Measurements from ENCODE around the gene CCNI.
"Not testable (repeated sequence)": the region's sequence is repeated elsewhere in the genome, so short reads cannot be mapped to it uniquely, and the experiment has no call there.

Gene CCNI

DNA sequence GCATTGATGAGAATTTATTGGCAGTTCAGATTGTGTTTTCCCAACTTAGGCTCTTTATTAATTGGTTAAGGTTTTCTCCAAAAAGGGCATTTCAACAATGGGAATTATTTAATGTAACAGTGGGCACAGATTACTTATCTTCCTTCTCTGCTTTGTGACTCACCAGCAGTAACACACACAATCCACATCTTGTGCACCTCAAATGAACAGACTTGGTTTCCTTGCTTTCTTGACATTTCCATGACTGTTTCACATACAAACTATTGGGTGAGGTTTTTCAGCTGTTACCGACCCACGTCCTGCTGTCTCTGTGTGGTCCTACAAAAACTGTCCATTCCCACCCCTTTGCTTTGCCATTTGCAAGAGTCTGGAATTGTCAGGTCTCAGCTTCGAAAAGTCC is 38.1 kb downstream of the CCNI start:
- no peak for DNase-seq

DNA sequence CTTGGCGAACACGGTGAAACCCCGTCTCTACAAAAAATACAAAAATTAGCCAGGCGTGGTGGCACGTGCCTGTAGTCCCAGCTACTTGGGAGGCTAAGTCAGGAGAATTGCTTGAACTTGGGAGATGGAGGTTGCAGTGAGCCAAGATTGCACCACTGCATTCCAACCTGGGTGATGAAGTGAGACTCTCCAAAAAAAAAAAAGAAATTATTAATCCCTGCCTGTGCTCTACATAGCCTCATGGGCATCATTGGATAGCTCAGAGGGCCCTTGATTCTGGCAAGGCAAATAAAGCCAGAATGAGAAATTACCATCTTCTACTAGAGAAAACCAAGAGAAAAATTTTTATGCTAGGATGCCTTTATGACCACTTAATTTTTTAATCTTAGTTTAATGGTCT is 38.6 kb downstream of the CCNI start:
- DNase-seq: not testable (repeated sequence)

DNA sequence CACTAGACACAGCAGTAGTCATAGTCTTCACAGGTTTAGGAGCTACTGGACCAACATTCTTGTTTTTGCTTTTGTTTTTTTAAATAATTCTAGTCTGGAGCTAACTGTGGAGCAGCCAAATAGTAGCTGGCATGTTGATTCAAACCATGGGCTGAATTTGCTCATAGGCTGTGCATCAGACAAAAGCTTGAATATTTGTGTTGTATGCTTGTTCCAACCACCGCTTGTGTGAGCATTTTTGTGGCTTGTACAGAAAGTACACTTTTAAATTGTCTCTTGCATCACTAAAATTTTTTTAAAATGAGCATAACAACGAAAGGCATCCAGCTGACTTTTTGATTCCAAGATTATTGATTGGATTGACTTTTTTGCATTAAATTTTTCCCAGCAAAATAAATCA is 39.6 kb downstream of the CCNI start:
- no peak for DNase-seq

DNA sequence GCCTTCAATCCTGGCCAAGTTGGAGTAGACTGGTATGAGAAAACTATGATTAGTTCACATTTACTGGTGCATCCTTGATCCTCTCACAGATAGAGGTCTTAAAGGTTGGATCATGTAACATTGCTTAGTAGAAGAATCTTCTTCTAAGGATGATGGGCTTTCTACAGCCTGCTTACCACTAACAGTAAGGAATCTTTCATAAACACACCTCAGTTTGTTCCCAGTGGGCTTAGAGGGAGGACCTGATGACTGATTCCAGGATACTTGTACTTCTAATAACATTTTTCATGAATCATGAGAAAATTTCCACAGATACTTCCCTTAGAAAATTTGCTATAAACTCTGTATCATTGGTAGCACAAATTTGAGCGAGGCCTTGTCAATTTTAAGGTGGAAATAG is 40.6 kb downstream of the CCNI start:
- DNase-seq: no peak

DNA sequence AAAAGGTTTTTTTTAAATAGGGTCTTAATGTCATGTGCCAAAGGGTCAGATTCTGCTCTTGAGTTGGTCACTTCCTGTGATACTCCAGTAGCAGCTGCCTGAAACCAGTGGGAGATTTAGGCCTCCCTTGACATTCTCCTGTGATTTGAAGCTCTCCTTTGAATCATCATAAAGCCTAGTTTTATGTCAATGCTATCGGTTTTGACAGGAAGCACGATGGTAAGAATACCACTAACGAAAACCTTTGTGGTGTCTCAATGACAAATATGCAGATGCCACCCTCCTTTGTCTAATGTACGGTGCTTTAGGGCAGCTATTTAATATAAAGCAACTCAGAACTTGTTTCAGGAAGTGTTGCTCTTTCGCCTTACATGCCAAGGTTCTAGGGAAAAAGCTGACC is 44.2 kb downstream of the CCNI start:
- DNase-seq: no peak

DNA sequence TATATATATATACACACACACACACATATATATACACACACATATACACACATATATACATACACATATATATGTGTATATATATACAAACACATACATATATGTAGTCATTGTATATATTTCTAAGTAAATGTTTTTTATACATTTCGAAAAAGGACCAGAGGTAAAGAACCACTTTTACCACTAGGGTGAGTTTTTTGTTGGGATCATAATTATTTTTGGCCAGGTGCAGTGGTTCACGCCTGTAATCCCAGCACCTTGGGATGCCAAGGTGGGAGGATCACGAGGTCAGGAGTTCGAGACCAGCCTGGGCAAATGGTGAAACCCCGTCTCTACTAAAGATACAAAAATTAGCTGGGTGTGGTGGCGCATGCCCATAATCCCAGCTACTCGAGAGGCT is 46.0 kb downstream of the CCNI start:
- not testable (repeated sequence) for DNase-seq

DNA sequence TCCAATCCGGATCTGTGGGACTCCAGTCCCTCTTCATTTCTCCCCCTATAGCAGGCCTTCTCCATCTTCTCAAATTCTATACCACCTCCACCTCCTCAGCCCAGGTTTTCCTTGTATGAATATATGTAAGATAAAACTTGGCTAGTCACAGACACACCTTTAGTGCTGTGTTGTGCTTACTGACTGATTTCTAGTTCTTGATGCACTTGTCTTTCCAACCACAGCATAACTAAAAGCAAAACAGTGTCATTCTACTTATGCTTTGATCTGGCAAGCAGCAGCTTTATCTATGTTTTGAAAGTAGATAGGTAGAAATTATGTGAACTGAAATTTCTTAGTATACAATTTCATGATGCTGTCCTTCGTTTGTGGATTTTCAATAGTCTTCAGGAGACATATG is 47.5 kb downstream of the CCNI start:
- no peak for DNase-seq

DNA sequence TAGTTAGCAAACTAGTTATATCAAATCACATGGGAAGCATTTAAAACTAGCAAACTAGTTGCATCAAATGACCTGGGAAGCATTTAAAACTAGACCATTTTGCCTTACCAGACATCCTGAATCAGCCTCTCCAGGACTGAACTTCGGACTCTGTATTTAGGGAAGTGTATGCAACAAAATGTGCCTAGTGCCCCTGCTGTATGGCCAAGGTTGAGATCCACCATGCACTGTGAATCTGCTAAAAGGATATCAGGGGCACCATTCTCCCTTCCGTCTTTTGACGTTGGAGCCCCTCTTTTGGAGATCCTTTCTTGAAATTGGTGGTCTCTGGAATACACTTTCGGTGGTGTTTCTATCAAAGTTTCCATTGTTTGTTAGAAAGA is 49.5 kb downstream of the CCNI start:
- no peak for DNase-seq

DNA sequence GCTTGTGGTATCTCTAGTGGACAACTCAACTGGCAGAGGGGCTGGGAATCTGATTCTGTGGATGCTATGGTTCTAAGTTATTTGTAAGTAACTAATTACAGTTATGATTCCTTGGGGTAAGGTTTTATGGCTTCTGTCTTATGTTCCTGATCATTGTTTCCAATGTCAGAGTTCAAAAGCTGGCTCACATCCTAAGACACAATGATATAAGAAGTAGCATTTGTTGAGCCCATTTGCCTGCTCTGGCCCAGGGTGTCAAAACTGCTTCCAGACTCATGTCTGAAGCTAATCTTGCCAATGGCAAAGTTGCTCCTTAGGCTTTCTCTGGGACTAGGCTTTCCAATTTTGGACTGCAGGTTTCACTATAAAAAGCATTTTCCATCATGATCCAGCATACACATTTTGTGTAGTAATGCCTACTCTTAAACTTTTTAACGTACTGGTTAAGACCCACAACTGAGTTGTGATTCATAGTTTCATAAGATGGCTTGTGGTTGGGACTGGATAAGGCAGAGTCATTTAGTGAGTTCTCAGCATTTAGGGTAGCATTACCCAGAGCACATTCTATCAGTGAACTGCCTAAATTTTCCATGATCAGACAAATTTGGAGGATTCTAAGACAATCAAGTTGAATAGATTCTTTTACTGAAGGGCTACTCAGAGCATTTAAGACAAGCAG is 50.0 kb downstream of the CCNI start:
- no peak for DNase-seq

DNA sequence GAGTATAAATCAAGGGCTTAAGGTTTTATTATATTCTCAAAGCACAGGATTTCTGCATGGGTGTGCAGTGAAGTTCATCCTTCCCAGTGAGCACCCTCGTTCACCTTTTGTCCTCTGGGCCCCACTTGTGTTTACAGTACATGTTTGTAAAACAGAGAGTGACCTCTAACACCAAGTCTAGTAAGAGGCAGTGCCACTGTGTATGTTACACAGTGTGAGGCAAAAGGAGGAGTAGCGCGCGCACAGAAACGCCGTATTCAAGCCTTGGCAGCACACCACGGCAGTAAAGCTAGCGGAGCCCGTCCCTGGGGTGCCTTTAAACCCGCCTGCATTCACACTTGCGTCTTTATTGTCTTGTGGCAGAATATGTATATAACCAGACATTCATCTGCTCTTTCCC is 51.9 kb downstream of the CCNI start:
- no peak for DNase-seq

DNA sequence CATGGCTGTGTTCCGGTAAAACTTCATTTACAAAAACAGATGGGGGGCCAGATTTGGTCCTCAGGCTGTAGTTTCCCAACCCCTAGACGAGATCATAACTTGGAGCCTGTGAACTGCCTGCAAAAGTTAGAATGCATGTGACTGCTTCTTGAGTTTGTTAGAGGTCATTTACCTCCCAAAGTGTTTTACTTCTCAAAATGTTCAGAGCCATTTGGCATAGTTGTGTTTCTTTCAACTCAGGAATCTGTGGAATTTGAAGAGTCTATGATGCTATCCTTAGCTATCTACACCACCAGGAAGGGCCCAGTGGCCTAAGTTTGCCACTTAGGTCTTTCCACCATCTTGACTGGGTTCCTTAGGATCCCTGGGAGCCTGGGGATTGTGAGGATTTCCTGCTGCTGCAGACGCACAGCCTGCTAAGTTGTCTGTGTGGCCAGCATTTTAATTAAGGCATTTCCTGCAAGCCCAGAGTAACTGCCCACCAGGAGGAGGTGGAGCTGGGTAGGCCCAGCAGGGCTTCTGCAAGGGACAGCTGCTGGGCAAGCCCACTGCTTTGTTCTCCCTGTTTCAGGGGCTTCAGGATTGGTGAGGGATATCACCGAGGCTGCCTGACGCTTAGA is 53.1 kb downstream of the CCNI start:
- no peak for DNase-seq

DNA sequence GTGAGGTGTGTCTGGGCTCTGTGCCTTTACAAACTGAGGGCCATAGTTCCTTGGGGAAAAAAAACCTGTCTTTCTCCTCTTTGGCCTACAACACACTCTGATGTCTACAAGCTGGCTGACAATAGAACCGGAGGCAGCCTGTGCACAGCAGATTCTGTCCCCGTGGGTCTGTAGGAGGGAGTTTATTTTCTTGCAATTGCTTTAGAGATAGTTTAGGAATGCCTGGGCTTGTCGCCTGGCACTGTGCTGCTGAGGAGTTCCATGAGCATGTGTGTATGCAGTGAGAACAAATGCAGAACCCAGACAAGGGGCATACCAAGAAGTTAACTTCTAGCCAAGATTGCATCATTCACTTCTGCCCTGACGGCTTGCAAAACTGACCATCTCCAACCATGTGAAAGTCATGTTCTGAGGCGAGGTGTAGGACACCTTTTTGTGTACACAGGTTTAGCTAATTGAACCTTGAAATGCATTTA is 54.1 kb downstream of the CCNI start:
- DNase-seq: no peak

DNA sequence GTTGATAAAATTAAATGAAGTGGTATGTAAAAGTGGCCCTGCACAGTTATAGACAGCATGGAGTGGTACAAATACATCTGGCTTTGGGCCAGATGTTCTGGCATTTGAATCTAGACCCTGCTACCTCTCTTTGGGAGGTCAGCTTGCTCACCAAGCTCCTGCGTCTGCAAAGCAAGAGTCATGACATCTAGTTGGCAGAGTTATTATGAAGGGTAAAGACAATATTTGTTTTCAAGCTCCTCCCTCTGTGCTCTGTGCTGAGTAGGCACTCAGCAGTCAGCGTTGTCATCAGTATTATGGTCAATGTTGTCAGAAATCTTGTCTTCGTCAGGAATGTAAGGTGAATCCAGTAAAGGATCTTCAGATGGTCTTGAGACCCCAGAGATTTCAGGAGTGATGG is 55.8 kb downstream of the CCNI start:
- no peak for DNase-seq

DNA sequence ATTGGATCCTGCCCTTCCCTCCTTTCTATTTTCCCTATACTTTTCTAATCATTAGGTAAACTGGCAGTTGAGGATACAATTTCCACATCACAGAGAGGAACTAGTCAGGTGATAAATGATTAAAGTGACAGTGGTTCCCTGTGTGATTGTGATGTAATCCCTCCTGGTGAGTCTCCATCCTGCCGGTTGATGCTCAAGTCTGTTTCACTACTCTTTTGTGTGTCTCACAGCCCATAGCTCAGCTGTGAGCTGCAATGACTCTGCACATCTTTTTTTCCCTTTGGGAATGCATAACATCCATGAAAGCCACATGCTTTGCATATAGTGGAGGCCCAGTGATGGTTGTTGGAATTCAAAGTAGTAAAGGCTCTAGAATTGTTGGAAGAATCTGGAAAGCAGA is 60.4 kb downstream of the CCNI start:
- DNase-seq: no peak

DNA sequence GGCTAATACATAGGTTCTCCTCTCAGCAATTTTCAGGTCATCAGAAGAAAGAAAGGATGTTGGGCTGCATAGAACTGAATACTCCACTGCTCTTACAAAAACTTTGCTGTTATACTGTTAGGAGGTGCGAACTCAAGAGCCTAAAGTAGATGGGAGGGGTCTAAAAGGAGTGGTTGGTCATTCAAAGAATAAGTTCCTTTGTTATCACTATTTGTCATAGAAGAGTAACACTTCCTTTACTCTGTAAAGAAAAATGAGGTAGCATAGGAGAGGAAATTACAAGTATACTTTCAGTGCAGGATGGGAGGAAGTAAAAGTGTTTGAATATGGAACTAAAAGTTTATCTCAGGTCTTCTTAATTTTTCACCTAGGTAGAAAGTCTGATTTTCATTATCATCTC is 61.5 kb downstream of the CCNI start:
- no peak for DNase-seq

DNA sequence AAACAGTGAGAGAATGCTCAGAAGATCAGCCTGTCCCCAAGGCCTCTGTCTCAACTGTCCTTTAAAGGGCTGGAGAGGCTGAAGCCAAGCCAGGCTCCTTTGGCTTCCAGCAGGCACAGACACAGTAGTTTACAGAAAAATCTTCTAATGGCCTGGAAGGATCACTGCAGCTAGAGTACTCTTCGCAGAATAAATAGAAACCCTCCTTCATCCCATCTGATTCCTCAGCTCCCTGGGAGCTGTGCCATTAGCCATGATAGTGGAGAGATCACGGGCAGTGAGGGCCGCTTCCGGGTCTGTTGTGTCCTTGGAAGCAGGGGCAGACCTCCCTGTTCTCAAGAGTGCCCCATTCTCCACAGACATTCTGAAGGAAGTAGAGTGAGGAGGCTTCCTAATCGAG is 63.1 kb downstream of the CCNI start:
- DNase-seq: no peak

DNA sequence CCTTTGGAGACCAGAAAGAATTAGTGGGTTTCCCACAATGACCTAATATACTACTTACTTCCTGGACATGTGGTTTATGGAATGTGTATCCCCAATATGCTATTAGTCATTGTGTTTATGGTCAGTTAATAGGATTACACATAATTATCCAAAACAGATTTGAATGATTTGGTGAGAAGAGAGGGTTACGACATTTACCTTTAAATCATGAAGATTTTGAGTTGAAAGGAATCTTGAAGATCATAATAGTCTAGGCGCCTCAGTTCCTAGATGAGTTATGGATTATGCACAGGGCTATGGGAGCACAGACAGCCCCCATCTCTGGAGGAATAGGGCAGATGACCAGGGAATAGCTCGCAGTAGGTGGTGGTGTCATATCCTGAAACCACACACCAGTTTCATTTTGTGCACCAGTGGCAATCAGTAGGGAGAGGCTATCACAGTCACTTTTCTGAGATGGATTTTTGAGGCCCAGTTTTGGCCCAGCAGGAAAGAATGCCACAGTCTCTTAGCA is 64.9 kb downstream of the CCNI start:
- DNase-seq: no peak

DNA sequence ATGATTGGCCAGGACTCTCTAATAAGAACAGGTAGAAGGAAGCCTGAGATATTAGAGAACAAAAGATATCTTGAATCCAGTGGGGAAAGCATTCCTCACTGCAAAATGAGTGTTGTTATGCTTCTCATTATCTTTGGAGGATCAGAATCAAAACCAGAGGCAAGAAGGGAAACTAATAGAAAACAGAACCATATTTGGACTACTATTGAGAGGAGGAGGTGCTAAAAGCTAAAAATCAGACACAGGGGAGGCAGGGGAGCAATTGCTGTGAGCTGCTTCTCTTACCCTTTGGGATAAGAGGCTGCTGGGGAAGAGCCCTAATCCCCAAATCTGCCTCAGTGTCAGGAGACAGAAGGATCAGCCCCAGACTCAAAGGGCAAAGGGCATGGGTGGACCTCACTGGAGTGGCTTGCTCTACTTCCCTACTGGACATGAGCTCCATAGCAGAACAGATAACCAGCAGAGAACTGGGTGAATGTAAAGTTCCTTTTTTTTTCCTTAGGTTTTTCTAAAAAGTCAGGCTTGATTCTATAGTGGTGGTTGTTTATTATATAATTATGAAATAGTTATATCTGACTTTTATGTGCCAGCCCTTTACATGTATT is 66.2 kb downstream of the CCNI start:
- no peak for DNase-seq

DNA sequence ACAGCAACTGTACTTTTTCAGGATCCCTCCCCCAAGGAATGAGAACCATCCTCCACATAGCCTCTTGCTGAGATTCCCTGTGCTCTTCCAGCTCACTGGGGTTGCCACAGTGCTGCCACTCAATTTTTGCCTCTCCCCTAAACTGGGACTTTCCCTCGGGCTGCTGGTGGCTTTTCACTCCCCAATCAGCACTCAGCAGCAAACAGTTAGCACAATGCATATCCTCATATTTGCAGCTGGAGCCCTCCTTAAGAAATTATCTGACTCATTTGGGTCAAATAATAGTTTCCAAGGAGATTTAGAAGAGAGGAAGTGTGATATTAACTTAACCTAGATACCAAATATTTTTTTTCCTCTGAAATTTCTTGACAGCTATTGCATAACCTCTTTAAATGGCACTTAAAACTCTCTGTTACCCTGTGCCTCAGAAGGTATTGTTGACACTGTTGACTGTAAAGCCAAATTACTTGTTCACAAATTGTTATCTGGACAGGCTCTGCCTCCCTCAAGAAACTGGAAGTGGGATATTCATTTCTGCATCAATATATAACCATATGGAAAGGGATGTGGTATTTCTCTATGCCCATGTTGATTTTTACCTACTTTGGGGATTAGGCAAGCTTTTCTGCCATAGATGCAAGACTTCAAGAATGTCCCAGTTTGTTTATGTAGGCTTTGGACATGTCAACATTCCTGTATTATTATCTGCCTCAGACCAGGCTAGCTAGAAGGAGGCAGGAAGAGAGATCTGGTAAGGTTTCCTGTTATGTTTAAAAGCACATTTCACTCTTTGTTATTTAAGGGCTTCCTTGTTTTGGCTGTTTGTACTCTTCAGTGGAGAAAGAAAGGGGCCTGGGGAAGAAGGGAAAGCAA is 68.2 kb downstream of the CCNI start:
- DNase-seq: no peak

DNA sequence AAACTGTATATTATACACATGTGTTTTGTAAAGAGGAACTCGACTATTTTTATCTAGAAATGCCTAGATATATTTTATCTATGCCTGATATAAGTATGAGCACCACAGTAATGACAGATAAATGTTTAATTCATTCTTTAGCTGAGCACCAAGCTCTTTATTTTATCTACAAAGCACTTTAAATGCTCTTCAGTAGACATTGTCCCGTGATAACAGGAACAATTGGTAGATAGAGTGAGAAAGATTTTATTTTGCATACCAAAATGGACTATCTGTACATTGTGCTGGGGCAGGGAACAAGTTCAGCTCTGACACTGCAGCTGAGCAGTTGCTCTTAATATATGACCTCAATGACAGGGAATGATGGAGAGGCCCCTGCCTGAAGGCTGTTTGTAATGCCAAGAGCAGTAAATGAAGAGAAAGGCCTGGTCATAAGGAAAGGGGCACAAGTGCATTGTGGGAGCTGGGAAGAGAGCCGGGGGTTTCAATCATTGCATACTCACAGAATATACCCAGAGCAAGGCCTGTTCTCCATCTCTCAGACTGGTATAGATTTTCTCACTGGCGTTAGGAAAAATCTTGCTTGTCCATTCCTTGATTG is 68.9 kb downstream of the CCNI start:
- no peak for DNase-seq

DNA sequence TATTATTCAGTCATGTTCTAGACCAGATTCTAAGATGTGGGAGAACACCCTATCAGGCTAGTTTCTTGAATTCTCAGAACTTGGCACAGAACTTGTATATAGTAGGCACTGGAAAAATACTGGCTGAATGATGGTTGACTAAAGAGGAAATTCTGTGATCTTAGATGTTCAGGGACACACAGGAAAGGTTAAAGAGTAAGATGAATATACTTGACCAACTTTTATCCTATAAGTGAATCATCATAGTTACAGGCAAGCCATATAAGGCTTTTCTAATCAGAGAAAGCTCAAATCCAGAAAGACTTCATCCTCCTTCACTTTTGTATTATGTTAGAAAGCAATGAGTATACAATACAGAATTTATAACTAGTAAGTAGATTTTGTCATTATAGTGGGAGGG is 72.4 kb downstream of the CCNI start:
- no peak for DNase-seq

DNA sequence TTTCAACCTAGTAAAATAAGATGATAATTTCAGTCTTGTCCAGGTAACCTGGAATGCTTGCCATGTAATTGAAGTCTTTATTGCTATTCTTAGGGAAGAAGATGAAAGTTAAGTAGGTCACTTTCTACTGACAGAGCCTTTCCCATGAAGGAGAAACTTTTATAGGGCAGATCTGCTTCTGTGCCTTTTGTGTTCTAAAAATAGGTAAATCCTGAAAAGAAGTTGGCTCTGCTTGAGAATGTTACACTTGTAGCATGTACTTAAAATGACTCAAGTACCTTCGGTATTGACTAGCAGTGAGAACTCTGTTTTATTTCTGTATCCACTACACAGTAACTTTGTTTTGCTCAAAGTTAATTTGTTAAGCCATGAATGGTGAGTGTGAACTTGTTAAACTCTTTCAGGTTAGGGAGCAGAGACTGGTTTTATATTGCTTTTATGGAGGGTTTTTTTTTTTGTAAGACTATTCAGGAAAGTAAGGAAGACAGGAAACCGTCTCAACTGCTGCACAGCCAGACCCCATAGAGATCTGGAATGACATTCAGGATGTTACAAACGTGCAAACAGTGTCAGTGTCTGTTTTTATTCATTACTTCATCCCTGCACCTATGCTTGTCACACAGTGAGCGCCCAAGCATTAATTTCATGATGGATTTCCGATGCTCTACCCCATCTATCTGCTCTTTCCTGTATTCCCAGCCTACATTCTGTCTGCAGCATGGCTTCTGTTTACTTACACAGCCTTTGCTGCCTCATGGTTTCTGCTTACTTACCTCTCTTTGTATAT is 73.3 kb downstream of the CCNI start:
- no peak for DNase-seq

Data from activated T-cell treated with anti-CD3 and anti-CD28 coated beads for 4 hours (primary cell).